SHP77 treated with DMSO at 0.1 percent for 48 hours (cell line): ENCODE measurements around the gene SALL4.
"Not testable (repeated sequence)": the region's sequence is repeated elsewhere in the genome, so short reads cannot be mapped to it uniquely, and the experiment has no call there.

ENCODE experiments used
- DNase-seq: peaks from one replicate; lab custom pipeline; 2025; lab: John Stamatoyannopoulos, UW

Gene SALL4

DNA sequence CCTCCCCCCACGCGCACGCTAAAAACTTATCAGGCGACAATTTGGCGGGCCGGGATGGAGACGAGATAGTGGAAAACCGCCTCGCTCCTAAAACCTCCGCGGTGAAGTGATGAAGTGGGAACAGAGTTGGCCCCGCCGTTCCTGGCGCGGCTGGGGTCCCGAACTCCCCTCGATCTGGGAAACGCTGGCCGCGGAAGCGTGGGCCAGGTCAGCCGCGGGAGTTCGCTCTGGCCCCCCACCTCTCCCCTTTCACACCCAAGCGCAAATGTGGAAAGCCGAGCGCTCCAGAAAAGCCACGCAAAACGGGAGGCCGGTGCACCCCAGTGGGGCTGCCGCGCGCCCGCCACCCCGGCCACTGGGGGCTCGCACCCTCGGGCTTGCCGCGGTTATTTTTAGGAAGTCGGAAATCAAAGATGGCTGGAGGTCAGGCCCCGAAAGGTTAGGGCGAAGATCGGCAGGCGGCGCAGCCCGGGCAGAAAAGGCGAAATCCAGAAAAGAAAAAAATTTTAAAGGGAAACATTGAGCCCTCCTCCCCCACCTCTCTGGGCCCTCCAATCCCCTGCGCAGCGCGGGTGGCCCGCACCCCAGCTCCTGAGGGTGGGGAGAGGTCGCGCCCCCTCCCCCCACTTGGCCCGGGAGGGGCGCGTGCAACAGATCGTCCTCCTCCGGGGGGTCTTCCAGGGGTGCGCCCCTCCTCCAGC lies 1.0 kb downstream of the SALL4 start:
- no peak for DNase-seq

GRCh38 chr20:51800872-51801121 lies 1.5 kb downstream of the SALL4 start:
- DNase-seq = no peak

- no peak for DNase-seq
Measured at GRCh38 chr20:51800060-51800871, 2.1 kb downstream of the SALL4 start.

DNA sequence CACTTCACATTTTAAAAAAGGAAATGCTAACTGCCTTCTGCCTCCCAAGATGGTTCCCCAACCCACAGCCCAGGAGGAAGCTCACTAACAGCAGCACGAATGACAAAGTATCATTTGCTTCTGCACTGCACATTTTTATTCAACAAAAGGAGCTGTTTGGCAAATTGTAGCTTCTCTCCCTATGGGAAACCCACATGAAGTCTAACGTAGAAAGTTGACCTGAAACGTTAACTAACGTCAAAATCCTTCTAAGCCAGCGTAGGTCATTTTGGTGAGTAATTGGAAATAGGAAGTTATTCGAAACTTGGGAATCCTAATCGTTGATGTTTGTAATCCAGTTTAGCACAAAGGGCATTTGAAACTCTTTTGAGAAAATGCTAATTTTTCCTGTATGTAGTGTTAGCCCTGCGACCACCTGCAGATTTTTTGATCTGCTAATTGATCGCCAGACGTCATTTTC lies 2.9 kb downstream of the SALL4 start:
- DNase-seq = no peak

- DNase-seq = peak; percentile 2
Measured at GRCh38 chr20:51797357-51798025, 4.8 kb downstream of the SALL4 start.

DNA sequence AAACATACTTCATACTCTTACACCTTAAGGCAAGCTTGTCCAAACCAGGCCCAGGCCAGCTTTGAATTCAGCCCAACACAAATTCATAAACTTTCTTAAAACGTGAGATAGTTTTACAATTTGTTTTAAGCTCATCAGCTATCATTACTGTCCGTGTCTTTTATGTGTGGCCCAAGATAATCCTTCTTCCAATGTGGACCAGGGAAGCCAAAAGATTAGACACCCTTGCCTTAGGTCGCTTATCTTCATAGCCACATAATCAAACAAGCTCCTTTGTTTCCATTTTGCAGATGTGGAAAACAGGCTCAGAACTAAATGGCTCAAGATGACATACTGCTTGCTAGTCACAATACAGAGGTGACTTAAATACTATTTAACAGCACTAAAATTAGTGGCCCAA lies 6.0 kb downstream of the SALL4 start:
- DNase-seq = no peak

- DNase-seq = no peak
Measured at GRCh38 chr20:51792960-51793359, 9.4 kb downstream of the SALL4 start.

DNA sequence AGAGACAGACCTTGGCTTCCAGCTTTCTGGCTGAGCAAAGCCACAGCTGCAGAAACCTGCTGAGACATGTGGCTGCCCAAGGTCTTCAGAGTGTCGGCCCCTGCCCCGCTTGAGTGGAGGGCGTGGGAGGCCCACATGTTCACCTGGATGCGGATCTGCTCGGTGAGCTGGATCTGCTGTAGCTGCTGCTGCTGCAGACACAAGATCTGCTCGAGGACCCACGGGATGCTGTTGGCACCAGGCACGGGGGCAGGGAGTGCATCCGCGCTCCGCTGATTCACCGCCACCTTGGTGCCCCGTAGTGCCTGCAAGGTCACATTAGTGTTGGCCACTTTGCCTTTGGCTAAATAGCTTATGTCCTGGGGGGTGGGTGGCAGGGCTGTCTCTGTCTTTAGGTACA lies 10.7 kb downstream of the SALL4 start:
- DNase-seq = no peak

- no peak for DNase-seq
Measured at GRCh38 chr20:51790256-51790655, 12.1 kb downstream of the SALL4 start.

GRCh38 chr20:51789434-51789833 lies 12.9 kb downstream of the SALL4 start:
- no peak for DNase-seq

DNA sequence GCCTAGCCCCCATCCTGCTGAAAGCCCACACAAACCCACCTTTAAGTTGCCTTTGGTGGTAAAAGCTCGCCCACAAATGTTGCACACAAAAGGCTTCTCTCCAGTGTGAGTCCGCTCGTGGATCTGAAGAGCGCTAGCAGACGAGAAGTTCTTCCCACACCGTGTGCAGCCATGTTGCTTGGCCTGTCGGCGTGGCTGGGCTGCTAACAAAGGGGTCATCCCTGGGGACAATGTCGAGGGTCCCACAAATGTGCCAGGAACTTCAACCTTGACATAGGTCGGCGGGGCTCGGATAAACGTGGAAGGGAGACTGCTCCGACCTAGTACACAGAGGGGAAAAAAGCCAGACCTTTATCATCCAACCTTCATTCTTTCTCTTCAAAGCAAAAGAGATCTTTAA lies 13.5 kb downstream of the SALL4 start:
- DNase-seq = no peak

DNA sequence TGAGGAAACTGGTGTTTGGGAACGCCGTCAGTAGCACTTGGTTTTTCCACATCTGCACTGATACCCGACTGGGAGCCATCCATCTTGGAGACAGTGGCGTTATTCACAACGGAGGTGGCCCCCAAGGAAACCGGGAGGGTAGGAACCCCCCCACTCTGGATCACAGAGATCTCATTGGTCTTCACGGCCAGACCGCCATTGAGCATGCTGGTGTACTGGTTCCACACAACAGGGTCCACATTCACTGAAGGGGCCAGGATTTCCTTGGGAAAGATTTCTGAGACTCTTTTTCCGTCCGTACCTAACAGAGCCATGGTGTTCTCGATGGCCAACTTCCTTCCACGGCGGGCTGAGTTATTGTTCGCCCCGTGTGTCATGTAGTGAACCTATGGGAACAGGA lies 18.0 kb downstream of the SALL4 start:
- DNase-seq = no peak

DNA sequence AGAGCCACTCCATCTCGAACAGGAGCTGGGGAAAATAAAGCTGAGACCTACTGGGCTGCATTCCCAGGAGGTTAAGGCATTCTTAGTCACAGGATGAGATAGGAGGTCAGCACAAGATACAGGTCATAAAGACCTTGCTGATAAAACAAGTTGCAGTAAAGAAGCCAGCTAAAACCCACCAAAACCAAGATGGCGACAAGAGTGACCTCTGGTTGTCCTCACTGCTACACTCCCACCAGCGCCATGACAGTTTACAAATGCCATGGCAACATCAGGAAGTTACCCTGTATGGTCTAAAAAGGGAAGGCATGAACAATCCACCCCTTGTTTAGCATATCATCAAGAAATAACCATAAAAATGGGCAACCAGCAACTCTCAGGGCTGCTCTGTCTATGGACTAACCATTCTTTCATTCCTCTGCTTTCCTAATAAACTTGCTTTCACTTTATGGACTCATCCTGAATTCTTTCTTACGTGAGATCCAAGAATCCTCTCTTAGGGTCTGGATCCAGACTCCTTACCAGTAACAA lies 24.0 kb downstream of the SALL4 start:
- DNase-seq = not testable (repeated sequence)

GRCh38 chr20:51775241-51775640 lies 27.1 kb downstream of the SALL4 start:
- DNase-seq = no peak

GRCh38 chr20:51772236-51772635 lies 30.1 kb downstream of the SALL4 start:
- DNase-seq = no peak

- DNase-seq = no peak
Measured at GRCh38 chr20:51769976-51770615, 32.2 kb downstream of the SALL4 start.

DNA sequence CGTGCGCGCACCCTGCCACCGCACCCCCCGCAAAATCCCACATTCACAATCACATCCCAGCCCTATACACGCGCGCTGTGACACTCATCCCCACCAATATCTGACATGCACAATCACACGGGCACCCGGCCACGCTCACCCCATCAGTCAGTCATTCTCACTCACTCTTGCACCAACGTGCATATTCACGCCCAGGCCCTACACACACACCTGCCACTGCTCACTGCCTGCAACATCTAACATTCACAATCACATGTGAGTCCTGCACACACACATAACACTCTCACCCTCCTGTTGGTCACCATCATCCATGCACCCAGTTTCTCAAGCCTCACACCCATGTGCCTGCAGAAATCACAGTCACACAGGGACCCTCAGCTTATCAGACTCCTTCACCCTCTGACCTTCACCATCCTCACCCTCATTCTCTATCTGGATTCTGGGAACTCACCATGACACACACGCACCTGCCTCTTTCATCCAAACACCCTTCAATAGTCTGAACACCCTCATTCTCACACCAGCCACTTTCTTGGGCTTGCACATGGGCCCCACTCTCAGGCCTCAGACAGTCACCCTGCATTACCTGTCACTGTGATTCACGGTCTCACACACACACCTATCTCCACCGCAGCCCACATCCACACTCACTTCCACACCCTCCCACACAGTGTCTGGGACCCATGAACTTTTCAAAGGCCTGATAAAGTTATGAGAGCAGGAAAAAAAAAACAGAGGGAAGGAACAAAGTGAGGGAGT lies 33.4 kb downstream of the SALL4 start:
- no peak for DNase-seq

DNA sequence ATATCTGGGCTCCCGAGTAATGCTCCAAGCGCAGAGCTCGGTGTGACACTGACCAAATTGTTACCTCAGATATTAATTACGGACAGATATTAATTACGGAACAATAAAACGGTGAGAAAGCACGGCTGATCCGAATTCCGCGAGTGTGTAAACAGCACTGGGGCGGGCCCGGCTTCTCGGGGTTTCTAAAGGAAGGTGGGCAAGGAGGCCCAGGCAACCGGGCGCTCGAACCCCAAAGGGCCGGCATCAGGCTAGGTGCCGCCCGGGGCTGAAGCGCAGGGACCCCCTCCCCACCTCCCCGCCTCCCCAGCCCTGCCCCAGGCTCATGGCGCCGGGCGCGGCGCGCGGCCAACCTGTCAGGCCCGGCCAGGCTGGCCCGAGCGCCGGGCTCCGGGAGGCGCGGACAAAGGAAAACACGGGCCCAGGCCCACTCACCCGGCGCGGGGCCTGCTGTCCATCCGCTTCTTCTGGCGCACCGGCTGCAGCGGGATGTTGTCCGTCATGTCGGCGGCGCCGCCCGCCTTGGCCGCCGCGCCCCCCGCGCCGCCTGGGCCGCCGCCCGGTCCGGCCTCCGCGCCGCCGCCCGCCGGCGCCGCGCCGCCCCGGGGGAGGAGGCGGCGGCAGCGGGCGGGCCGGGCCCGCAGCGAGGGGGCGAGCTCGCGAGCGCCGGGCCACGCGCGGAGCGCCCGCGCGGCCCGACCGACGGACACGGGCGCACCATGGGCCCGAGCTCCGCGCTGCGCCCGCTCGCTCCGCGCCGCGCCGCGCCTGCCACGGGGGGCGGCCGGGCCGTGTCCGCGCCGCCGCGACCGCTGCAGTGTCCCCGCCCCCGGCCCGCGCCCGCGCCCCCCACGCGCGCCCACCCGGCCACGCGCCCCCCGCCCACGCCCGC lies 34.2 kb downstream of the SALL4 start, which contains the start of gene ATP9A:
Gene ATP9A, minus strand, starts transcription at position 524 of the 892 bp plus-strand sequence. Its CDS starts 21 bp downstream, at position 503.
- DNase-seq = no peak

- DNase-seq = peak; percentile 73
Measured at GRCh38 chr20:51766994-51767866, 35.1 kb downstream of the SALL4 start.
